GM15510 (cell line): ENCODE measurements around the gene UTRN.

Experiments used
- POLR2A ChIP-seq: IDR thresholded peaks from 3 replicates; pipeline ENCODE4 v1.6.1; 2011; ENCODE audit warnings: borderline replicate concordance; ENCODE audit not compliant: insufficient read length; ENCODE audit errors: extremely low read depth

The UTRN gene

GRCh38 chr6:144284783-144285547 lies at the start of gene UTRN:
Gene UTRN (plus strand): TSS chr6:144285335. CDS start chr6:144291829, 6,494 bp downstream.
- TF ChIP-seq POLR2A: no peak

- TF ChIP-seq POLR2A: no peak
Observed at GRCh38 chr6:144244688-144245087, 40.4 kb upstream of the UTRN start.

DNA sequence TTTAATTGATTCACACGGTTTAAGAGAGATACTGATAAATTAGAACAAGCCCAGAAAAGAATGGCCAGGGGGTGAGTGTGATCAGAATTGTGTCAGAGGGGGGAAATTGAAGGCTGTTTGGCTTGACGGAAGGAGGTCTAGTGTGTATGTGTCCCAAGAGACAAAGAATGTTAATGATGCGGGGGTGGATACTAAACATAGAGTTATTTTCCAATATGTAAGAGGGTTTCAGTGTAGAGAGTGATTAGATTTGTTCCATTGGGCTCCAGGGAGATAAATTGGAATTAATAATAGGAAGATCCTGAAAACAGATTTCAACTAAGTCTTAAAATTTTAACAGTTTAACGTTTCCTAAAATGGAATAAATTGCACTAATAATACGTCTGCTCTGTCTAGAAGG lies 38.1 kb upstream of the UTRN start:
- no peak for TF ChIP-seq POLR2A

DNA sequence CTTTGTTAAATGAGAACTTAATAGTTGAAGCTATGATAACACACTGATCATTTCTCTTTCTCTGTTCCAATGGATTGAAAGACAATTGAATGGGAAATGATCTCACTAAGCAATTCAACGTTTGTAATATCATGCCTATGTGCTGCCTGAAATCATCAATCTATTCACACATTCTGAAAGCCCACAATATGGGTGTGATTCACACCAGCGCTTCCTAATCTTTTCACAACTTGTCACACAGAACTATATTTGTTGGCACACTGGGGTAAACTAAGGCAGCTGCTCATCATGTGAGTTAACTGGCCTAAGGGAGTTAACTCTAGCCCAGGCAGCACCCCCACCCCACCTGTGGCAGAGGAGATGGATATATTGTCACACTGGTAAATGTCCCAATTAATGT lies 37.1 kb upstream of the UTRN start:
- no peak for TF ChIP-seq POLR2A

GRCh38 chr6:144248476-144249301 lies 36.4 kb upstream of the UTRN start:
- TF ChIP-seq POLR2A: no peak

DNA sequence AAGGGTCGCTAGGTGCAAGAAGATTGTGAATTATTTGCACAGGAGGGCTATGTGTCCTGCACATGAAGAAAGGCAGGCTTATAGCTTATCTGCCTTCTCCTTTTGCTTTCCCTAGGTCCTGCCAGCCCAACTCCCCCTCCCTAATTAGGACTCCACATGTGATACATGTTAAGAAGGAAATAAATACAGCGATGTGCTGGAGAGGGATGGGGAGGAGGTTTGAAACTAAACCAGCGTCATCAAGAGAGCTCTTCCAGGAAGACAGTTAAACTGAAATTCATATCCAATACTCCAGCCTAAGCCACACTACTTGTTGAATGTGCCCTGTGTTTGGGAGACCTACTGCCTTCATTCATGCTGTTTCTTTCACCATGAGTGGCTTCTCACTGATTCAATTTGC lies 34.9 kb upstream of the UTRN start:
- no peak for TF ChIP-seq POLR2A

DNA sequence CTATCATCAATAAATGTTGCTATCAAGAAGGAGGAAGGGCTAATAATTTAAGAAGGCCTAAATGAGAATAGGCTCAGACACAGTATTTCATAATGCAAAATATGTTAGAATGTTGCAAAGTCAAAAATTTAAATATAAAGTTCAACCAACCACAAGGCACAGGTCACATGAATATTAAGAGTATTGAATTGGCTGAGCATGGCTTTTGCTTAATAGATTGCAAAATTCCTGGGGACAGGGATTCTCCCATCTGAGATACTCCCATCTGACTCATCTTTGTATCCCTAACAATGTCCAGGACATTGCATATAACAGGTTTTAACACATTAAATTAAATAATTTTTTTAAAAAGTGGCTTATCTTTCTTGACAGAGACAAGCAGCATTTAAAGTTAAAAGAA lies 32.9 kb upstream of the UTRN start:
- no peak for TF ChIP-seq POLR2A

GRCh38 chr6:144259986-144260385 lies 25.1 kb upstream of the UTRN start:
- TF ChIP-seq POLR2A: no peak

- no peak for TF ChIP-seq POLR2A
Observed at GRCh38 chr6:144262470-144263369, 22.4 kb upstream of the UTRN start.

GRCh38 chr6:144263786-144264185 lies 21.3 kb upstream of the UTRN start:
- no peak for TF ChIP-seq POLR2A

DNA sequence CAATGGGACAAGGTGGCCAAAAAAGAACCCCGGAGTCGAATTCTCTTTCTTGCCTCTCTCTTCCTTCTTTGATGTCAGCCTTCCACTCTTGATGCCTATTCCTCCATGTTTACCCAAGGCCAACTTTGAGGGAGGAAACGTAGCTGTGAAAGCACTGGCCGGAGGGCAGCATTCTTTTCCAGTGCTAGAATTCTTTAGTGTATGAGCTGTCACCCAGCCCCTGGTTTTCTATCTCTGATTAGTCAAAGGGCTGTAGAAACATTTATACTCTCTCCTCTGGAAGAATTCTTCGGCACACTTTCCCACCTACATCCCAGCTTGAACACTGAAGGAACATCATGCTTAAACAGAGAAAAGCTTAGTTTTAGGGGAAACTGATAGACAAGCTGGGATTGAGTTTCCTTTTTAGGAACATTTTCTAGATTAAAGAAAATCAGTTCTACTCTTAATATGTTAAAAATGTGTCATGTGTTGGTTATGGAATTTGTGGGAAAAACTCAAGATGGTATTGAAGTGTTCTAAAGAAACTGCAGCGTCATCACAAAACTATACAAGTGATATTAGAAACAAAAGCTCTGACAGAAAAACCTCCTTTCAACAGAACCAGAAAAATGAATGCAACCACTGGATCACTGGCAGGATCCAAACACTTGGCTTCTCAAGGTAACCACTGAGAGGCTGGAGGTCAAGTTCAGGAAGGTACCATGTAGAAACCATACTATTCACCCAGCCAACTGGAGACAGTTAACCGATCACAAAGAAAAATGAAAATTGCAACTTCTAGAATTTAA lies 20.7 kb upstream of the UTRN start:
- TF ChIP-seq POLR2A: no peak

GRCh38 chr6:144265061-144265357 lies 20.1 kb upstream of the UTRN start:
- TF ChIP-seq POLR2A: no peak

- no peak for TF ChIP-seq POLR2A
Observed at GRCh38 chr6:144265390-144265789, 19.7 kb upstream of the UTRN start.

GRCh38 chr6:144266091-144266649 lies 19.0 kb upstream of the UTRN start:
- no peak for TF ChIP-seq POLR2A
